Measurements from ENCODE around the gene UNC93B1.

UNC93B1 gene

DNA sequence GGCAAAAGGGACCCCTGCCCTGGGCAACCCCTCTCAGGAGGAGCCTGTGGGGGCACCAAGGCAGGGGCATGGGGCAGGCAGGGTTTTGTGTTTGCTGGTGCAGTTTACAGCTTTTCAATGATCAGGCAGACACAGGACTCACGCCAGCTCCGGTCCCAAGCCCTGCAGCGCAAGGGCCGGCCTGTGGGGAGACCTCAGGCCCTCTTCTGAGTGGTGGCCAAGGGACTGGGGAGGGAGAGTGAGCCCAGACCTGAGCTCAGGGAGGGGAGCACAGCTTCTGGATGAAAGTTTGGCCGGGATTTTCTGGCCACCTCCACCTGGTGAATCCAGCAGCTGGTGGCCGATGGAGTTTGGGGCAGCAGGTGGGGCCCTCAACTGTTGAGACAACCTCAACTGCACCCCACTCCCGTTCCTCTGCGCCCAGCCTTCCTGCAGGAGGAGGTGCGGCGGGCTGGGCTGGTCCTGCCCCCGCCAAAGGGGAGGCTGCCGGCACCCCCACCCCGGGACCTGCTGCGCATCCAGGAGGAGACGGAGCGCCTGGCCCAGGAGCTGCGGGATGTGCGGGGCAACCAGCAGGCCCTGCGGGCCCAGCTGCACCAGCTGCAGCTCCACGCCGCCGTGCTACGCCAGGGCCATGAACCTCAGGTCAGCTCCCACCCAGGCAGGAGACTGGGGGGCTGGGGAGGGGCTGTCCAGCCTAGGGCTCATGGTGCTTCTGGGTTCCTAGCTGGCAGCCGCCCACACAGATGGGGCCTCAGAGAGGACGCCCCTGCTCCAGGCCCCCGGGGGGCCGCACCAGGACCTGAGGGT is 38.5 kb upstream of the UNC93B1 start:
- no peak for DNase-seq (ENCODE audit: low spot score)
- TF ChIP-seq, protein P1, sequence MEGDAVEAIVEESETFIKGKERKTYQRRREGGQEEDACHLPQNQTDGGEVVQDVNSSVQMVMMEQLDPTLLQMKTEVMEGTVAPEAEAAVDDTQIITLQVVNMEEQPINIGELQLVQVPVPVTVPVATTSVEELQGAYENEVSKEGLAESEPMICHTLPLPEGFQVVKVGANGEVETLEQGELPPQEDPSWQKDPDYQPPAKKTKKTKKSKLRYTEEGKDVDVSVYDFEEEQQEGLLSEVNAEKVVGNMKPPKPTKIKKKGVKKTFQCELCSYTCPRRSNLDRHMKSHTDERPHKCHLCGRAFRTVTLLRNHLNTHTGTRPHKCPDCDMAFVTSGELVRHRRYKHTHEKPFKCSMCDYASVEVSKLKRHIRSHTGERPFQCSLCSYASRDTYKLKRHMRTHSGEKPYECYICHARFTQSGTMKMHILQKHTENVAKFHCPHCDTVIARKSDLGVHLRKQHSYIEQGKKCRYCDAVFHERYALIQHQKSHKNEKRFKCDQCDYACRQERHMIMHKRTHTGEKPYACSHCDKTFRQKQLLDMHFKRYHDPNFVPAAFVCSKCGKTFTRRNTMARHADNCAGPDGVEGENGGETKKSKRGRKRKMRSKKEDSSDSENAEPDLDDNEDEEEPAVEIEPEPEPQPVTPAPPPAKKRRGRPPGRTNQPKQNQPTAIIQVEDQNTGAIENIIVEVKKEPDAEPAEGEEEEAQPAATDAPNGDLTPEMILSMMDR (IDR thresholded peaks at IDR 0.05), result no peak
- no peak overlapping the region for H3K4me3 ChIP-seq
- peak overlapping the region in 1 of 2 donors; percentile 92 for H3K27ac ChIP-seq

DNA sequence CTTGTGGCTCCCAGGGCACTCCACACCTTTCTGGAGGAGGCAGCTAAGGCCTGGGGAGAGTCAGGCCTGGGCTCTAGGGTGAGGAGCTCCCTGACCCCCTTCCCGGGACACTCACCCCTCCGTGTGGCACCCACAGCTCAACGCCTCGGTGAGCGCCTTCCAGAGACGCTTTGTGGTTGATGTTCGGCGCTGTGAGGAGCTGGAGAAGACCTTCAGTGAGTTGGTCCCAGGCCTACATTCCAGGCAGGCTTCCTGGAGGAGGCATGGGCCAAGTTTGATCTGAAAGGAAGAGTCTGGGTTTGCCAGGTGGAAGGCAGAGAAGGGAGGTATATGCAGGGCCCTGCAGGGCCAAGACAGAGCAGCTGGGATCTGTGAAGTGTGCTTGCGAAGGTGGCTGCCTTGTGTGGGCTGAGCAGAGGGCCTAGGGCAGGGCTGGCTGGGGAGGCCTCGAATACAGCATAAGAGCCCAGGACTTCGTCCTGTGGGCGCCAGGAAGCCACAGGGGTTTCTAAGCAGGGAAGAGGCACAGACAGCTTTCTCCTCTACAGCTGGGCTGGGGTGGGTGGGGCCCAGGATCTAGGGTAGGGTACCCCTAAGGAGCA is 37.8 kb upstream of the UNC93B1 start:
- TF ChIP-seq, protein P1 (IDR thresholded peaks at IDR 0.05), result no peak
- no peak for DNase-seq (ENCODE audit: low spot score)
- peak overlapping the region in 1 of 2 donors; percentile 92 for H3K27ac ChIP-seq
- H3K4me3 ChIP-seq, result no peak overlapping the region

DNA sequence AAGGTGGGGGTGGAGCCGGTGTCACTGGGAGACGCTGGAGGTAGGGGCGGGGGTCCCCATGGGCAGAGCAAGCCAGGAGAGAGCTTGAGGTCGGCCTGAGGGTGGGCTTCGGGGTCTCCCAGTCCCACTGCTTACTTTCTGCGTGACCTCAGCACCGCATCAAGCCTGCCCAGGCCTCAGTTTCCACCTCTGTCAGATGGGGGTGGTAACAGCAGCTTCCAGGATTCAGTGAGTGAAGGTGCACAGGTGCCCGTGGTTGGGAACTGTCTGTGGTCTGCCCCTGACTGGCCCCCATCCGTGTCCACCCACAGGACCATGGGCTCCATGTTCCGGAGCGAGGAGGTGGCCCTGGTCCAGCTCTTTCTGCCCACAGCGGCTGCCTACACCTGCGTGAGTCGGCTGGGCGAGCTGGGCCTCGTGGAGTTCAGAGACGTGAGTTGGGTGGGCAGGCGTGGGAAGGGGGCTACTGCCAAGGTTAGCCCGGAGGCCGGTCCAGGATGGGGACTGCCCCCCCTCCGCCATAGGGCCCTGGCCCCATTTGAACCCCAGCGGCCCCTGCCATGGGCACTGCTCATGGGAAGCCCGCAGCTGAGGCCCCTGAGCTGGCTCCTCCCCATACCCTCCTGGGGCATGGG is 37.2 kb upstream of the UNC93B1 start:
- TF ChIP-seq, protein P1 (IDR thresholded peaks at IDR 0.05), result no peak

DNA sequence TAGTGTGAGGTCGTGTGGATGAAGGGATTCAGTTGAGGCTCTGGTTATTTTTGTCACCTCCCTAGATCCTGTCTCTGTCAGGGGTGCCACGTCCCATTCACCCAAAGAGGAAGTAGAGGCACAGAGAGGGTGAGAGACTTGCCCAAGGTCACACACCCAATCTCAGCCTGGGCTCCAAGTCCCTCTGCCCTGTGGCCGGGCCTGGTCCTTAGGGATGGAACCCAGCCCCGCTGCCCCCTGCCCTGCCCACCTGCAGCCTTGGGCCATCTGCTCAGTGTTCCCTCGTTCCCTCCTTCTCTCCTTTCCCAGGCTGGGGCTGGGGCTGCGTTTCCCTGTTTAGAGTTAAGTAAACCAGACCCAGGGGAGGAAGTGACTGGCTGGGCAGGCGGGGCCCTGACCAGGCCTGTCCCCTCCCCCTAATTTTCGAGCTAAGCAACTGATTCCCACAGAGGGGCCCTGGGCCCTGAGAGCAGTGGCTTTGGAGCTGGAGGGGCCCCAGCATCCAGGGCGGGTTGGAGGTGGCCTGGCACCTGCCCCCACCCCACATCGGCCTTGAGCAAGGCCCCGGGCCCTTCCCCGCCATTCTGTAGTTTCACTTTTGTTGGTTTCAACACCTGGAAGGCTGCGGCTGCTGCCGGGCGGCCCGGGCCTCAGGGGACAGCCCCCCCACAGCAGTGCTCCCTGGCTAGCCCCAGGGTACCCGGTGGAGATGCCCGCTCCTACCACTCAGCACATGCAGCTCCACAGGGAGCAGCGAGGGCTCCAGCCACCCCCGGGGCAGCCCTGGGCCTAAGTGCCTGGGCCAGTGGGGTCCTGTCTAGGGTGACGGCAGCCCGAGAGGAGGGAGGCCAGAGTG is 36.4 kb upstream of the UNC93B1 start:
- Histone ChIP-seq H3K27ac (peak overlapping the region; percentile 91 to 92), H3K4me3 (peak overlapping the region; percentile 83)
- TF ChIP-seq, protein P1 (IDR thresholded peaks at IDR 0.05), result no peak
- no peak for DNase-seq (ENCODE audit: low spot score)

More for the DNA sequence above, 37.2 kb upstream of the UNC93B1 start:
- H3K27ac ChIP-seq, result peak overlapping the region; percentile 91 to 92
- peak overlapping the region; percentile 83 for H3K4me3 ChIP-seq
- no peak for DNase-seq (ENCODE audit: low spot score)

DNA sequence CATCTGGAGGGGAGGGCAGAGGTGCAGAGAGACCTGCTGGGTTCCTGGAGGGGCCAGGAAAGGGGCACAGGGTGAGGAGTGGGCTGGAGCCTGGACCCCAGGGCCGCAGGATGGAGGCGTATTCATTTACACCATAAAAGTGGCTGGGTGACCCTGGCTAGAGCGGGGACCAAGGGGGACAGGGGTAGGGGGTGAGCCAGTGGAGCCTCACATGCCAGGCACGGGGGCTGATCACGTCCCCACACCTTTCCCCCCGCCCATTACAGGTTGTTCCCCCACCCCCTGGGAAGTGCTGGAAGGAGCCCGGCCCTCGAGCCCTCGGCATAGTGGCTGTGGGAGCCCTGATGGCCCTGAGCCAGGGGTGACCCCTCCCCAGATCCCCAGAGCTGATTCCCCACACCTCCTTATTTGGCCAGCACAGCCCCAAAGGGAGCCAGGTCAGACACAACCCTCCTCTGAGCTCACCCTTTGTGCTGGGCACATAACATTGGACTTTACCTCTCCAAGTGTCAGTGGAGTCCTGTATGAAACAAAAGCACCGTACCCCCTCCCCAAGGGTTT is 35.7 kb upstream of the UNC93B1 start:
- peak overlapping the region; percentile 83 for H3K4me3 ChIP-seq
- DNase-seq (ENCODE audit: low spot score), result no peak
- TF ChIP-seq, protein P1 (IDR thresholded peaks at IDR 0.05), result no peak
- H3K27ac ChIP-seq, result peak overlapping the region; percentile 91 to 92

DNA sequence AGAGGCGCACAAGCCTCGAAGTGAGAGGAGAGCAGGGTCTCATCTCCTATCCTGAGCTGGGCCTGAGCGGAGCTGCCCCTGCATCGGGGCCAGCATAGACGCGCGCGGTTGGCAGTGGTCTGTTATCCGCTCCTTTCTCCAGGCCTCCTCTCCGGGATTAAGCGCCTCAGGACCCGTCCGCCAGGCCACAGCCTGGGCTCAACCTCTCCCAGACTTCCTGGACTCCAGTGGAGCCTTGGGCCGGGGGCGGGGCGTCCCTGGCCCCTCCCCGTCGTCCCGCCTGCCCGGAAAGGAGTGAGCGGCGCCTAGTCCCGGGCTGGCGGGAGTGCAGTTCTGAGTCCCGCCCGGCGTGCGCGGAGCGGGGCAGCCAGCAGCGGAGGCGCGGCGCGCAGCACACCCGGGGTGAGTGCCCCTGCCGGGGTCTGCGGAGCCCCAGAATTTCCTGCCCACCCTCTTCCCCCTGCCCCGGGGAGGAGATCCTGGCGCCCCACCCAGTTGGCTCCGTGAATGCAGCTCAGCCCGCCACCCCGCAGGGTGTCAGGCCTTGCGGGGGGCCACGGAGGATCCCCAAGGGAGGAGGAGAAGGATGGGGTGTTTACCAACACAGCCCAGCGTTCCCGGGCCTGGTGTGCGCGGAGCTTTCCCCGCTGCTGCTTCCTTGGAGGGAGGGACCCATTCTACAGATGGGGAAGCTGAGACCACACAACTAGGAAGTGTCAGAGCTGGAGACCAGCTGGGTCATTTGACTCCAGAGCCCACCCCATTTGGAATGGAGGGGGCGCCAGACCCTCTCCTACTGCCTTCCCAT is 35.0 kb upstream of the UNC93B1 start, which contains the start of gene TCIRG1:
Gene TCIRG1 (plus strand): TSS at position 308 of the 808 bp plus-strand sequence. CDS start 2,247 bp downstream, outside the sequence.
- TF ChIP-seq, protein P1 (IDR thresholded peaks at IDR 0.05), result no peak
- H3K4me3 ChIP-seq, result peak within 1 kb of the TSS; percentile 83
- DNase-seq (ENCODE audit: low spot score), result peak; percentile 95
- peak within 1 kb of the TSS; percentile 91 to 92 for H3K27ac ChIP-seq
